SJCRH30 (cell line): ENCODE measurements around the gene LECT2. TPM values are rescaled to one million over a fixed set of nuclear protein-coding genes. Genes with fewer than 3 reads are reported as not detected.

Experiments used
- DNase-seq, 2 experiments: peaks; one replicate each; pipeline ENCODE4 v3.0.0-alpha.2; 2015 to 2020
- H3K27ac ChIP-seq: fragments of 250-450 bp; sonication (Bioruptor Pico); 2 replicates; pipeline ENCODE4 v1.5.1; 2020; ENCODE audit warnings: mild to moderate bottlenecking, moderate library complexity
- H3K27me3 ChIP-seq: fragments of 250-450 bp; sonication (Bioruptor Pico); 2 replicates; pipeline ENCODE4 v1.5.1; 2020; ENCODE audit warnings: mild to moderate bottlenecking, moderate library complexity
- H3K36me3 ChIP-seq: fragments of 250-450 bp; sonication (Bioruptor Pico); 2 replicates; pipeline ENCODE4 v1.5.1; 2020; ENCODE audit warnings: mild to moderate bottlenecking, moderate library complexity
- H3K4me1 ChIP-seq: fragments of 250-450 bp; sonication (Bioruptor Pico); 2 replicates; pipeline ENCODE4 v1.5.1; 2020; ENCODE audit warnings: mild to moderate bottlenecking, moderate library complexity
- H3K4me3 ChIP-seq: fragments of 250-450 bp; sonication (Bioruptor Pico); 2 replicates; pipeline ENCODE4 v1.5.1; 2020; ENCODE audit warnings: mild to moderate bottlenecking, moderate library complexity
- H3K9me3 ChIP-seq: fragments of 250-450 bp; sonication (Bioruptor Pico); replicated peaks from 2 replicates; pipeline ENCODE4 v1.5.1; 2020; ENCODE audit warnings: mild to moderate bottlenecking, moderate library complexity
- total RNA-seq: library from RNA; depleted of rRNA; stranded (reverse); fragments of >200 nt; shearing (Covaris generic); gene quantifications from 2 replicates; pipeline ENCODE4 v1.2.3, GENCODE V29; 2014; rRNA removed

The LECT2 gene
- total RNA-seq, result not detected in 2 replicates

- Histone ChIP-seq H3K27ac (no peak within 1 kb of the TSS), H3K9me3 (0 out of 2 replicates have a peak, but pooled peaks cover 3% of the 10 kb centered on the region), H3K36me3 (no peaks in the 10 kb centered on the region), H3K4me1 (peaks cover 6% of the 10 kb centered on the region; the same call in 1 of the 2 replicates), H3K27me3 (no peaks in the 10 kb centered on the region), H3K4me3 (no peak within 1 kb of the TSS)
- DNase-seq, result no peak
Measured at GRCh38 chr5:135954899-135955298, at the start of gene LECT2. Gene LECT2, minus strand, starts transcription at chr5:135954983. Its CDS starts 150 bp downstream, at chr5:135954833.

- Histone ChIP-seq H3K36me3 (no peaks in the 10 kb centered on the region), H3K27ac (no peak overlapping the region), H3K4me1 (0 out of 2 replicates have a peak, but pooled peaks cover 6% of the 10 kb centered on the region), H3K4me3 (no peak overlapping the region), H3K9me3 (no peaks in the 10 kb centered on the region), H3K27me3 (no peaks in the 10 kb centered on the region)
- DNase-seq, result no peak
Measured at GRCh38 chr5:136004436-136004835, 49.7 kb upstream of the LECT2 start.

GRCh38 chr5:136001466-136001981 is 46.7 kb upstream of the LECT2 start:
- no peaks in the 10 kb centered on the region for H3K9me3 ChIP-seq
- peak in 1 of 2 experiments; percentile 26 for DNase-seq
- H3K27me3 ChIP-seq, result no peaks in the 10 kb centered on the region
- H3K27ac ChIP-seq, result no peak overlapping the region
- H3K36me3 ChIP-seq, result no peaks in the 10 kb centered on the region
- no peak overlapping the region for H3K4me3 ChIP-seq
- H3K4me1 ChIP-seq, result peaks cover 10% of the 10 kb centered on the region; the same call in 1 of the 2 replicates

- H3K4me3 ChIP-seq, result no peak overlapping the region
- H3K27me3 ChIP-seq, result no peaks in the 10 kb centered on the region
- DNase-seq, result no peak
- H3K4me1 ChIP-seq, result peaks cover 10% of the 10 kb centered on the region; the same call in 1 of the 2 replicates
- no peak overlapping the region for H3K27ac ChIP-seq
- no peaks in the 10 kb centered on the region for H3K9me3 ChIP-seq
- no peaks in the 10 kb centered on the region for H3K36me3 ChIP-seq
Measured at GRCh38 chr5:136000932-136001331, 46.1 kb upstream of the LECT2 start.

- Histone ChIP-seq H3K4me3 (no peak overlapping the region), H3K27ac (no peak overlapping the region), H3K9me3 (no peaks in the 10 kb centered on the region), H3K27me3 (no peaks in the 10 kb centered on the region), H3K4me1 (peaks cover 10% of the 10 kb centered on the region; the same call in 1 of the 2 replicates), H3K36me3 (no peaks in the 10 kb centered on the region)
- DNase-seq, result no peak
Measured at GRCh38 chr5:136000147-136000546, 45.4 kb upstream of the LECT2 start.

GRCh38 chr5:135999406-136000139 is 44.8 kb upstream of the LECT2 start:
- Histone ChIP-seq H3K4me3 (no peak overlapping the region), H3K27ac (0 out of 2 replicates have a peak overlapping the region, but pooled peaks have one; percentile 12), H3K4me1 (peaks cover 10% of the 10 kb centered on the region; the same call in 1 of the 2 replicates), H3K9me3 (0 out of 2 replicates have a peak, but pooled peaks cover 3% of the 10 kb centered on the region), H3K27me3 (no peaks in the 10 kb centered on the region), H3K36me3 (no peaks in the 10 kb centered on the region)
- DNase-seq, result peak; percentile 65

GRCh38 chr5:135998889-135999288 is 44.1 kb upstream of the LECT2 start:
- H3K4me1 ChIP-seq, result peaks cover 14% of the 10 kb centered on the region; the same call in 1 of the 2 replicates
- no peaks in the 10 kb centered on the region for H3K36me3 ChIP-seq
- H3K27ac ChIP-seq, result 0 out of 2 replicates have a peak overlapping the region, but pooled peaks have one; percentile 12
- H3K27me3 ChIP-seq, result no peaks in the 10 kb centered on the region
- no peak overlapping the region for H3K4me3 ChIP-seq
- DNase-seq, result no peak
- H3K9me3 ChIP-seq, result 0 out of 2 replicates have a peak, but pooled peaks cover 3% of the 10 kb centered on the region

GRCh38 chr5:135997673-135998335 is 43.0 kb upstream of the LECT2 start:
- Histone ChIP-seq H3K27ac (no peak overlapping the region), H3K36me3 (no peaks in the 10 kb centered on the region), H3K9me3 (0 out of 2 replicates have a peak, but pooled peaks cover 3% of the 10 kb centered on the region), H3K27me3 (no peaks in the 10 kb centered on the region), H3K4me1 (peaks cover 19% of the 10 kb centered on the region; the same call in 1 of the 2 replicates), H3K4me3 (no peak overlapping the region)
- DNase-seq, result no peak

GRCh38 chr5:135996611-135997010 is 41.8 kb upstream of the LECT2 start:
- Histone ChIP-seq H3K4me3 (no peak overlapping the region), H3K27ac (no peak overlapping the region), H3K4me1 (peaks cover 16% of the 10 kb centered on the region; the same call in 1 of the 2 replicates), H3K27me3 (no peaks in the 10 kb centered on the region), H3K36me3 (no peaks in the 10 kb centered on the region), H3K9me3 (0 out of 2 replicates have a peak, but pooled peaks cover 3% of the 10 kb centered on the region)
- DNase-seq, result no peak

- H3K4me1 ChIP-seq, result peaks cover 16% of the 10 kb centered on the region; the same call in 1 of the 2 replicates
- H3K4me3 ChIP-seq, result no peak overlapping the region
- H3K9me3 ChIP-seq, result 0 out of 2 replicates have a peak, but pooled peaks cover 3% of the 10 kb centered on the region
- DNase-seq, result no peak
- H3K27ac ChIP-seq, result no peak overlapping the region
- no peaks in the 10 kb centered on the region for H3K36me3 ChIP-seq
- no peaks in the 10 kb centered on the region for H3K27me3 ChIP-seq
Measured at GRCh38 chr5:135995976-135996375, 41.2 kb upstream of the LECT2 start.

GRCh38 chr5:135993880-135994636 is 39.3 kb upstream of the LECT2 start:
- Histone ChIP-seq H3K36me3 (no peaks in the 10 kb centered on the region), H3K27ac (no peak overlapping the region), H3K4me1 (peaks cover 10% of the 10 kb centered on the region; the same call in 1 of the 2 replicates), H3K9me3 (0 out of 2 replicates have a peak, but pooled peaks cover 3% of the 10 kb centered on the region), H3K27me3 (no peaks in the 10 kb centered on the region), H3K4me3 (no peak overlapping the region)
- DNase-seq, result no peak

GRCh38 chr5:135993335-135993879 is 38.6 kb upstream of the LECT2 start:
- Histone ChIP-seq H3K27ac (no peak overlapping the region), H3K4me1 (peaks cover 9% of the 10 kb centered on the region; the same call in 1 of the 2 replicates), H3K36me3 (no peaks in the 10 kb centered on the region), H3K4me3 (no peak overlapping the region), H3K27me3 (no peaks in the 10 kb centered on the region), H3K9me3 (peaks cover 3% of the 10 kb centered on the region; the same call in 1 of the 2 replicates)
- DNase-seq, result no peak

- no peak for DNase-seq
- Histone ChIP-seq H3K9me3 (peaks cover 3% of the 10 kb centered on the region; the same call in 1 of the 2 replicates), H3K27me3 (no peaks in the 10 kb centered on the region), H3K4me1 (peaks cover 9% of the 10 kb centered on the region; the same call in 1 of the 2 replicates), H3K27ac (no peak overlapping the region), H3K4me3 (no peak overlapping the region), H3K36me3 (no peaks in the 10 kb centered on the region)
Measured at GRCh38 chr5:135991429-135991828, 36.6 kb upstream of the LECT2 start.
